Heart left ventricle (tissue), 16 donors: ENCODE results near the gene GLP1R. TPM values are rescaled to one million over a fixed set of nuclear protein-coding genes. Genes with fewer than 3 reads are reported as not detected.
A peak's percentile ranks its signal among the peaks of the same experiment; 100 is the strongest.

Source experiments
- ATAC-seq, 4 donors: fragments of 200-7000 bp; cut with Tn5 transposase; one replicate each; pipeline ENCODE4 v1.9.1; 2020 to 2022; ENCODE audit warnings: moderate library complexity in 4 of 4, mild to moderate bottlenecking in 3 of 4, moderate number of reproducible peaks in 1 of 4
- DNase-seq, 5 donors: peaks; one replicate each; pipeline ENCODE4 v3.0.0-alpha.2; 2020
- H3K27ac ChIP-seq, 12 donors: fragments of 200-600 bp; sonication (generic) in 4 of 12; one replicate each; pipeline versions ENCODE4 v1.5.0 to v1.8.0; 2016 to 2022; ENCODE audit warnings: mild to moderate bottlenecking in 2 of 12
- H3K27me3 ChIP-seq, 9 donors: fragments of 200-600 bp; sonication (generic) in 2 of 9; one replicate each; pipeline versions ENCODE4 v1.5.1 to v1.8.0; 2016 to 2022; ENCODE audit warnings: mild to moderate bottlenecking in 3 of 9
- H3K36me3 ChIP-seq, 9 donors: fragments of 200-600 bp; sonication (generic) in 2 of 9; one replicate each; pipeline versions ENCODE4 v1.5.0 to v1.8.0; 2018 to 2022; ENCODE audit warnings: mild to moderate bottlenecking in 2 of 9
- H3K4me1 ChIP-seq, 12 donors: fragments of 200-600 bp; sonication (generic) in 4 of 12; one replicate each; pipeline versions ENCODE4 v1.5.0 to v1.8.0; 2016 to 2022; ENCODE audit warnings: mild to moderate bottlenecking in 3 of 12
- H3K4me3 ChIP-seq, 12 donors: fragments of 200-600 bp; sonication (generic) in 4 of 12; one replicate each; pipeline versions ENCODE4 v1.5.0 to v1.8.0; 2017 to 2022; ENCODE audit warnings: mild to moderate bottlenecking in 9 of 12, moderate library complexity in 4 of 12
- H3K9me3 ChIP-seq, 12 donors: fragments of 200-600 bp; sonication (generic) in 4 of 12; one replicate each; pipeline versions ENCODE4 v1.5.0 to v1.8.0; 2016 to 2022; ENCODE audit warnings: mild to moderate bottlenecking in 1 of 12
- POLR2A ChIP-seq, 2 donors: fragments of 450-650 bp; IDR thresholded peaks; one replicate each; pipeline ENCODE4 v1.6.1; 2017; ENCODE audit warnings: antibody characterized with exemption in 2 of 2, mild to moderate bottlenecking in 2 of 2, moderate library complexity in 2 of 2
- WGBS, 4 donors: extraction: QIAGEN DNeasy Blood & Tissue Kit in 2 of 4; methylation state at CpG; one replicate each; pipeline versions ENCODE4 v1.1.5 to v1.1.7; 2013 to 2018; 5-methylcytosine and 5-hydroxymethylcytosine counted together
- intact Hi-C, 10 donors: fragments of 100-400 bp; cut with DNase I; formaldehyde crosslinking; loops; one replicate each; pipeline versions ENCODE4 v1.11.1 to v1.14.2; 2022
- polyA plus RNA-seq, 2 donors: library from polyadenylated mRNA; stranded (reverse); fragments of 200-250 nt; gene quantifications; one replicate each; pipeline ENCODE4 v1.2.3, GENCODE V29; 2013
- total RNA-seq, 9 donors: library from RNA; depleted of rRNA in 2 of 9; stranded (reverse); fragments of >200 nt in 2 of 9; fragmentation: NEBNext Ultra II Directional in 3 of 9; extraction: Animal tissue kit (Norgen Biotek cat#: 25700) in 3 of 9; gene quantifications; one replicate each; pipeline versions ENCODE4 v1.1.0 to v1.2.4, GENCODE V29; 2016 to 2023
- TF ChIP-seq, protein P1 (sequence below), 12 donors: fragments of 200-600 bp; sonication (generic) in 4 of 12; IDR thresholded peaks; one replicate each; pipeline versions ENCODE4 v1.5.0 to v1.8.0; 2018 to 2022; ENCODE audit warnings: antibody characterized with exemption in 12 of 12, mild to moderate bottlenecking in 5 of 12
- donor health status: ischemic (EF 13 %, LVEDD 7.1; RV severe dilation, severe dysfunction).
- donor health status: healthy with polysubstance abuse.
- donor health status: DM: no; HTN: yes; CAD: no.
- donor health status: DM: no; HTN: no; CAD: no.
- donor health status: ischemic (EF 25% LVEDD 6.9; RV normal size, moderate dysfunction).
- donor health status: ischemic (EF 25% LVEDD 5.7; RV mildly dilated, moderate dysfunction).
- donor health status: healthy.
- donor health status: DM: yes; HTN: yes; CAD: no.
- donor health status: ischemic (EF 35%, LVEDD 5.7; RV mildly dilated, moderate dysfunction).
- donor health status: nonischemic (EF 11% LVEDD 7.7; RV severe dilation, severe dysfunction).
- donor health status: DM: yes; HTN: yes; CAD: no.
- donor health status: PGD.
- donor health status: ischemic (EF 29% LVEDD 5.4; RV normal size, mild dysfunction).
- donor health status: nonischemic (EF 23%, LVEDD 6.1; RV moderate dilation, normal function).

The GLP1R gene
- total and polyA plus RNA-seq, 11 donors = 0.25 to 6.4 (median 1.6) TPM

DNA sequence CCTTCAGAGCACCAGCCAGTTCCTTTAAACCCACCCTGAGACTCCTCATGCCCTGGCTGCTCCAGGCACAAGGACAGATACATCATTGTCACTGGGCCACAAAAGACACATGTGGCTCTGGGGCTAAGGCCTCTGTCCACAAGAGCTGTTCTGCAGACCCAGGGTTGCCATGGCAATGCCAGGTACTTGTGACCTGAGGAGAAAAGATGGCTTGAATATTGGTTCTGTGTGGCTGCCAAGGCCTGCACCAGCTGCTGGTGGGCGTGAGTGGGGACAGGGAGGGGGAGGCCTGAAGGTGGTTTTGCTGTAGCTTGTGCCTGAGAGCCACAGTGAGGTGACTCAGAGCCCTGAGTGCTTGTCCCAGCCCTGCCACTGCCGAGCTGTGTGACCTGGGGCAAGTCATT is 34.7 kb downstream of the GLP1R start:
- ATAC-seq (no peak), DNase-seq (no peak)
- H3K9me3 ChIP-seq = no peaks in the 10 kb centered on the region
- peaks cover 0 to 11% (median 0%) of the 10 kb centered on the region in 9 donors for H3K27me3 ChIP-seq
- H3K4me3 ChIP-seq = no peak overlapping the region
- 65 to 95% (median 74%) methylated on average over 2 of the region's 2 CpGs for whole genome bisulfite sequencing, 4 donors
- H3K27ac ChIP-seq = no peak overlapping the region
- H3K4me1 ChIP-seq = peaks cover 0 to 9% (median 0%) of the 10 kb centered on the region in 12 donors
- no peaks in the 10 kb centered on the region for H3K36me3 ChIP-seq
- intact Hi-C loops = loop anchor here in 2 of 10 donors (10.0 kb wide), 2 partner anchors 108 to 222 kb away; no protein-coding TSS in a partner anchor
- TF ChIP-seq, protein P1, sequence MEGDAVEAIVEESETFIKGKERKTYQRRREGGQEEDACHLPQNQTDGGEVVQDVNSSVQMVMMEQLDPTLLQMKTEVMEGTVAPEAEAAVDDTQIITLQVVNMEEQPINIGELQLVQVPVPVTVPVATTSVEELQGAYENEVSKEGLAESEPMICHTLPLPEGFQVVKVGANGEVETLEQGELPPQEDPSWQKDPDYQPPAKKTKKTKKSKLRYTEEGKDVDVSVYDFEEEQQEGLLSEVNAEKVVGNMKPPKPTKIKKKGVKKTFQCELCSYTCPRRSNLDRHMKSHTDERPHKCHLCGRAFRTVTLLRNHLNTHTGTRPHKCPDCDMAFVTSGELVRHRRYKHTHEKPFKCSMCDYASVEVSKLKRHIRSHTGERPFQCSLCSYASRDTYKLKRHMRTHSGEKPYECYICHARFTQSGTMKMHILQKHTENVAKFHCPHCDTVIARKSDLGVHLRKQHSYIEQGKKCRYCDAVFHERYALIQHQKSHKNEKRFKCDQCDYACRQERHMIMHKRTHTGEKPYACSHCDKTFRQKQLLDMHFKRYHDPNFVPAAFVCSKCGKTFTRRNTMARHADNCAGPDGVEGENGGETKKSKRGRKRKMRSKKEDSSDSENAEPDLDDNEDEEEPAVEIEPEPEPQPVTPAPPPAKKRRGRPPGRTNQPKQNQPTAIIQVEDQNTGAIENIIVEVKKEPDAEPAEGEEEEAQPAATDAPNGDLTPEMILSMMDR (IDR thresholded peaks at IDR 0.05) = no peak
- no peak for TF ChIP-seq POLR2A (IDR thresholded peaks at IDR 0.05)

DNA sequence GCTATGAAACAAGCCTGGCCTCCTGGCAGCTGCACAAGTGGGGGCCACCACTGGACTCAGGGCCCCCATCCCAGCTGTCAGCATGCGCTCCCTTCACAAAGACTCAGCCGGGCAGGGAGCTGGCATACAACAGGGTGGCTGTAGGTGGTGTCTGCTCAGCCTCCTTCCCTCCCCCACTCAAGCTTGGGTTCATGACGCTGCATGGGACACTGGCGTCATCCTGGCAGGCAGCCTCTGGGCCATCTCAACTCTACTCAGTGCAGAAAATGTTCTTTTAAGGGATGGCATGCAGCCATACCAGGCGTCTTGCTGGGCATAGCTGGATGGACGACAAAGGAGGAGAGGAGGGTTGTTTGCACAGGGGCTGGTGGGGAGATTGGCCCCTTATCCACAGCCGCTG is 35.9 kb downstream of the GLP1R start:
- Histone ChIP-seq H3K27me3 (peaks cover 0 to 11% (median 0%) of the 10 kb centered on the region in 9 donors), H3K4me1 (peaks cover 0 to 20% (median 10%) of the 10 kb centered on the region in 12 donors), H3K9me3 (no peaks in the 10 kb centered on the region), H3K36me3 (no peaks in the 10 kb centered on the region), H3K27ac (peak overlapping the region in 1 of 12 donors; percentile 44), H3K4me3 (no peak overlapping the region)
- WGBS, 4 donors = 50 to 71% (median 57%) methylated on average over 5 to 7 of the region's 7 CpGs
- ATAC-seq (peak in 3 of 4 donors; percentile 38 to 85 (median 39)), DNase-seq (peak in 2 of 5 donors; percentile 47 to 77)
- TF ChIP-seq POLR2A (IDR thresholded peaks at IDR 0.05) = no peak
- intact Hi-C loops = loop anchor here in 2 of 10 donors (10.0 kb wide), 2 partner anchors 110 to 220 kb away; no protein-coding TSS in a partner anchor

DNA sequence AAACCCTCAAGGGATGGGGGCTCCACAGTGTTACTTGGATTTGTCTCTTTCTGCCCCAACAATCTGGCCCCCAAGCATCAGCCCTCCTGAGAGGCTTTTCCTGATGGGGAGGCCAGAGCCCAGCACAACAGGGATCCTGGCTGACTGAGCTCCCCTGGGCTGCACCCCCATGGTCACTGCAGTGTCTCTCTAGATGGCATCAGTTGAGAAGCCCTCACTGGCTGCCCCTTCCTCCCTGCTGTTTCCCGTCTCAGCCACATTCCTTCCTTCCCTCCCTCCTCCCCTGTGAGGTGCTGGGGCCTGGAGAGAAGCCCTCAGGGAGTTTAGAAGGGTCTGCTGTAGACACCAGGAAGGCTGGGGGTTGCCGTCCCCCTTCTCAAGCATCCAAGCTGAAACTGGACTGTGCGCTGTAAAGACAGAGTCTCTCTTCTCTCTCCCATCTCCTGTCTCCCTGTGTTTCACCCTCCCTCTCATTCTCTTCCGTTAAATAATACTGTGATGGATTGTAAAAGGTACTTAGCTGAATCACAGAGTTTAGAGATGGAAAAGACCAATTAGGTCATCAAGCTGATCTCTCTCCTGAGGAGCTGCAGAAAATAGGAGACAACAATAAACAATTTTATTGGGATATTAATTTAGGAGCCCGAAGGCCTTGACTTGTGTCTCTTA is 36.7 kb downstream of the GLP1R start:
- 65 to 73% (median 70%) methylated on average over 5 of the region's 5 CpGs for WGBS, 4 donors
- intact Hi-C loops = loop anchor here in 6 of 10 donors (5.0 to 10.0 kb wide), 4 partner anchors 110 to 220 kb away; no protein-coding TSS in a partner anchor
- no peak for DNase-seq
- peaks cover 0 to 23% (median 10%) of the 10 kb centered on the region in 12 donors for H3K4me1 ChIP-seq
- TF ChIP-seq POLR2A (IDR thresholded peaks at IDR 0.05) = no peak
- TF ChIP-seq, protein P1 (IDR thresholded peaks at IDR 0.05) = no peak
- no peak overlapping the region for H3K4me3 ChIP-seq
- no peaks in the 10 kb centered on the region for H3K9me3 ChIP-seq
- H3K36me3 ChIP-seq = no peaks in the 10 kb centered on the region
- H3K27me3 ChIP-seq = peaks cover 0 to 11% (median 0%) of the 10 kb centered on the region in 9 donors
- no peak for ATAC-seq
- H3K27ac ChIP-seq = peak overlapping the region in 1 of 12 donors; percentile 30

DNA sequence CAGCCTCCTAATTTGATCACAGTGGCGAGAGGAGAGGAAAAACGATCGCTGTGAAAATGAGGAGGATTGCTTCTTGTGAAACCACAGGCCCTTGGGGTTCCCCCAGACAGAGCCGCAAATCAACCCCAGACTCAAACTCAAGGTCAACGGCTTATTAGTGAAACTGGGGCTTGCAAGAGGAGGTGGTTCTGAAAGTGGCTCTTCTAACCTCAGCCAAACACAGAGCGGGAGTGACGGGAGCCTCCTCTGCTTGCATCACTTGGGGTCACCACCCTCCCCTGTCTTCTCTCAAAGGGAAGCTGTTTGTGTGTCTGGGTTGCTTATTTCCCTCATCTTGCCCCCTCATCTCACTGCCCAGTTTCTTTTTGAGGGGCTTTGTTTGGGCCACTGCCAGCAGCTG is 37.7 kb downstream of the GLP1R start:
- H3K27me3 ChIP-seq = peaks cover 0 to 11% (median 0%) of the 10 kb centered on the region in 9 donors
- no peaks in the 10 kb centered on the region for H3K9me3 ChIP-seq
- H3K27ac ChIP-seq = no peak overlapping the region
- DNase-seq (no peak), ATAC-seq (no peak)
- H3K4me3 ChIP-seq = no peak overlapping the region
- TF ChIP-seq, protein P1 (IDR thresholded peaks at IDR 0.05) = no peak
- intact Hi-C loops = loop anchor here in 6 of 10 donors (5.0 to 10.0 kb wide), 4 partner anchors 111 to 219 kb away; no protein-coding TSS in a partner anchor
- H3K4me1 ChIP-seq = peaks cover 0 to 23% (median 10%) of the 10 kb centered on the region in 12 donors
- no peaks in the 10 kb centered on the region for H3K36me3 ChIP-seq
- WGBS, 4 donors = 70 to 82% (median 77%) methylated on average over 7 of the region's 7 CpGs
